Suppressor macrophage (primary cell): ENCODE measurements around the gene PDGFC.
"Not testable (repeated sequence)": the region's sequence is repeated elsewhere in the genome, so short reads cannot be mapped to it uniquely, and the experiment has no call there.

ENCODE experiments used
- DNase-seq, 4 experiments: peaks; one replicate each; pipeline ENCODE4 v3.0.0-alpha.2; 2020 to 2022

The PDGFC gene

GRCh38 chr4:156896527-156896926, 75.1 kb downstream of the PDGFC start:
- DNase-seq = no peak

GRCh38 chr4:156894234-156894633, 77.4 kb downstream of the PDGFC start:
- DNase-seq = no peak

GRCh38 chr4:156892805-156893204, 78.8 kb downstream of the PDGFC start:
- peak in 2 of 4 experiments; percentile 44 for DNase-seq

GRCh38 chr4:156889616-156890594, 81.7 kb downstream of the PDGFC start:
- peak in 3 of 4 experiments; percentile 38 to 56 (median 40) for DNase-seq

- peak in 2 of 4 experiments; percentile 22 to 23 for DNase-seq
These were observed 82.8 kb downstream of the PDGFC start for GRCh38 chr4:156888762-156889161.

GRCh38 chr4:156886481-156886880, 85.1 kb downstream of the PDGFC start:
- DNase-seq = peak; percentile 23 to 73 (median 44)

GRCh38 chr4:156885374-156885773, 86.2 kb downstream of the PDGFC start:
- no peak for DNase-seq

DNA sequence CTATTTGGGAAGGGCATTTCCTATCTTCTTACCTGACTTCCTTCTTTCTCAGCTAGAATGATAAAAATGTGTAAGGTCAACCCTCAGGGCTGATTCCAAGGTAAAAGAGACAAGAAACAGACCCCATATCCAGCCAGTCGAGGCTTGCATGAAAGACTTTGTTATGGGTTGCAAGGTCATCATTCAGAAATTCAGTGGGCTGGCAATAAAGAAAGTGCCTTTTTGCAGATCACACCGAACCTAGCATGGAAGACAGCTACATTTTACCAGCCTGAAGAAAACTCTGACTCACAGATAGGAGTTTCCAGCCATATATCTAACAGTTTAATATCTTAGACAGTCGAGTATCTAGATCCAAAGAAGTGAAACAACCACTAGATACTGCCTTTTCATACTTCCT, 87.4 kb downstream of the PDGFC start:
- DNase-seq = no peak

DNA sequence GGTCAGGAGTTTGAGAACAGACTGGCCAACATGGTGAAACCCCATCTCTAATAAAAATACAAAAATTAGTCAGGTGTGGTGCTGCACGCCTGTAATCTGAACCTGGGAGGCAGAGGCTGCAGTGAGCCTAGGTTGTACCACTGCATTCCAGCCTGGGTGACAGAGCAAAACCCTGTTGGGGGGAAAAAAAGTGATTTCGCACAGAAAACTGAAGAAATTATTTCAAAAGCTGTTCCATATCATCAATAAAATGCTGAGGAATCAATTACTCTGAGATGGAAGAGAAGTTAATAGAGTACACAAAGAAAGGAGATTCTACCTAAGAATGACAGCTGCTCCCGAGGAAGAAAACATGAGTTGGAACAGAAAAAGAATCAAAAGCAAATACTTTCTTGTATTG, 95.9 kb downstream of the PDGFC start:
- DNase-seq = no peak

DNA sequence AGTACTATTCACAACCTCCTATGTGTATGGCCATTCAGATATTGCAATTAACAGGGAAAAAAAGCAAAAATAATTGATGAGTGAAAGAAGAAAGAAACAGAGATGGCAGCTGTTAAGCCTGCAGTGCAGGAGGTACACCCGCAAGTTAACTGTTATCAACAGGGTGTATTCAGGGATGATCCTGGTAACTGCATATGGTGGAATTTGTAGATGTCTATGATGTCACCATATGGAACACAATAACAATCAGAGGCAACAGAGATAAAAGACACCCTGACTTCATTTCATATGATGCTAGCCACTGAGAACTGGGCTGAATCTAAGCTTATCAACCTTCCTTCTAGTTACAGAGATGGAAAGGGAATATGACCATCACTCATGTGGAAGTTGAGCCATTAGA, 96.5 kb downstream of the PDGFC start:
- no peak for DNase-seq

GRCh38 chr4:156873799-156874198, 97.8 kb downstream of the PDGFC start:
- DNase-seq = no peak

- DNase-seq = no peak
These were observed 100.7 kb downstream of the PDGFC start for GRCh38 chr4:156870861-156871260.

DNA sequence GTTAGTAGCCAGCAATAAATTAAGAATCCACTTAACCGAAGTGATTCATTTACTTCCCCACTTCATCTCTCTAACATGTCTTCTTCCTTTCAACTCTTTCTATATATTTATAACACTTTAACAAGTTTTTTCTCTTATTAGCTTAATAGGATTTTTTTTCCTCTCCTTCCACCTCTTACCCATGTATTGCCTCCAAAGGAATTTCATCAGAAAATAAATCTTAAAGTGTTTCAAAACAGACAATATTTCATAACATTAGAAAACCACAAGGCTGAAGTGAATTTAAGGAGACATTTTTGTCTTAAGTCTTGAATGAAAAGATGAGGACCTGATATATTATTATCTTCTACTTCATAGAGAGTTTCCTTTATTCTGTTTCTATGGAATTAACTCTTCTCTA, 101.5 kb downstream of the PDGFC start:
- peak in 2 of 4 experiments; percentile 43 to 57 for DNase-seq

DNA sequence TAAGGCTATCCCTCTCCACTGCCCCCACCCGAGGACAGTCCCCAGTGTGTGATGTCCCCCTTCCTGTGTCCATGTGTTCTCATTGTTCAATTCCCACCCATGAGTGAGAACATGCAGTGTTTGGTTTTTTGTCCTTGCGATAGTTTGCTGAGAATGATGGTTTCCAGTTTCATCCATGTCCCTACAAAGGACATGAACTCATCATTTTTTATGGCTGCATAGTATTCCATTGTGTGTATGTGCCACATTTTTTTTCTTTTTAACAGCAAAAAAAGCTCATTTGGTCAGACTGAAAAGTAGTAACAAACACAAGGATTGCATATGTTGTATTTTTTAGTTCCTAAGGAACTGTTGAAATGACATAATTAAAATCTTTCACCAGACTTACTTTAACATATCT, 105.5 kb downstream of the PDGFC start:
- DNase-seq = not testable (repeated sequence)

- DNase-seq = no peak
These were observed 106.1 kb downstream of the PDGFC start for GRCh38 chr4:156865451-156865850.

DNA sequence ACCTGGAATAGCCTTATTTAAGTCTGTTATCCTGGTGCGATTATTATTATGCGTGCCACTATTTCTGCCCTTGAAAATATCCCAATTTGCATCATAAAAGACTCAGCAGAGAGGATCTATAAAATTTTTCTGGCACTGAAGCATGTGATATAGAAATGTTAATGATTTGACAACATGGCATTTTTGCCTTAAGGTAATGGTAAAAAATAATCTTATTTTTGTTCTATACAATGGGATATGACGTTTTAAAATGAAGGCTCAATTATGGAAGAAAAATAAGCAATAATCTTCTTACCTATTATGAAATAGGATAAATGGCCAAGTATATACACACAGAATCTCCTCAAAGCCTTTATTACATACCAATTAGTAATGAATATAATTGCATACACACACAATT, 113.5 kb downstream of the PDGFC start:
- DNase-seq = no peak

GRCh38 chr4:156838761-156839160, 132.8 kb downstream of the PDGFC start:
- peak in 1 of 4 experiments; percentile 6 for DNase-seq

GRCh38 chr4:156837625-156838345, 133.8 kb downstream of the PDGFC start:
- DNase-seq = no peak

GRCh38 chr4:156832886-156833285, 138.7 kb downstream of the PDGFC start:
- DNase-seq = no peak

DNA sequence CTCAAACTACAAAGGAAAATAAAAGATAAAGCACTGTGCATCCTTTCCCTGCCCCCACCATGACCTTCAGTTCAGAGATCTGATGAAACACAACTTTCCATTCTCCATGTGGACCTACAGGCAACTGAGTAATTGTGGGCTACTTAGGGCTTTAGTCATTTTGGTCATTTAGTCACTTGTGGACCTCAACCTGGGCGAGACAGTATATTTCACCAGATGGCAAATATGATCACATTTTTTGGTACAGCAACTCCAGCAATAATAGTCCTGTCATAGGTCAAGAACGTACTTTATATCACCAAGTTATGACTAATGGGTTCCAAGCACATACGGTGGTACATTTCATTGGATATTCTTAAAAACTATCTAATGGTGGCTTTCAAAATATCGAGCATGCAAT, 141.2 kb downstream of the PDGFC start:
- peak in 1 of 4 experiments; percentile 4 for DNase-seq

DNA sequence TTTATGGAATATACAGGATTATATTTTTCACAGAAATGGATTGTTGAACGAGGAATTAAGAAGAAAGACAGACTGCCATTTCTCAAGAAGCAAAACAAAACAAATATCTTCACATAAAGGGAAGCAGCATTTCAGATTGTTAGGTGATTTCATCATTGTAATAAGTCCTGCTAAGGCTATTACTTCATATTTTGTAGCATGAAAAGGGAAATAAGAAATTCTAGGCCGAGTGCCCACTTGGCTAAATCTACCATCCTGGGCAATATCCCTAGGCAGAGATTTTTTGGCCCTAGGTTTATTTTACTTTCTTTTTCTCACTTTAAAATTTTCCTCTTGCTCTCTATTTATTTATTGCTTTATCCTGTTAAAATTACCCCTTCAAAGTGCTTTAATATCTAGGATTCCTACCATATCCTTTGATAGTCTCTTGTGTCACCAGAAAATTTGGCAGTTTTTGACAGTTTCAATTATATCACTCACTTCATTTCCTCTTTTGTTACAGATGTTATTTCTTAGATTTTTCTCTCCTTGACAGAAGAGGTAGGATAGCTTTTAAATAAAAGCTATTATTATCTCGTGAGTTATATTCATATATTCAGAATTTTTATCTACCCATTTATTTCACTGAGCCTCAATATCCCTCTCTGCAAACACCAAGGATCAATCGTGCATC, 142.3 kb downstream of the PDGFC start:
- peak; percentile 37 to 87 (median 72) for DNase-seq

GRCh38 chr4:156827519-156827918, 144.1 kb downstream of the PDGFC start:
- DNase-seq = peak in 1 of 4 experiments; percentile 7

DNA sequence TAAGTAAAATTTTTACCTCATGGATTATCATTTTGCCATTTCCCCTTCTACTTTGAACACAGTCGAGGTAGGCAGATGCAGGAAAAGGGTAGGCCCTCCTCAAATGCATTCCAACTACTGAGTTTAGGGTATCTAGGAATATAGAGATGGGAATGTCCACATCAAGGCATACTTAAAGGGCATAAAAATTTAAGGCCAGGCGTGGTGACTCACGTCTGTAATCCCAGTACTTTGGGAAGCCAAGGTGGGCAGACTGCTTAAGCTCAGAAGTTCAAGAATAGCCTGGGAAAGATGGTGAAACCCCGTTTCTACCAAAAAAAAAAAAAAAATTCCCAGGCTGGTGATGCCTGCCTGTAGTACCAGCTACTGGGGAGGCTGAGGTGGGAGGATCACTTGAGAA, 146.5 kb downstream of the PDGFC start:
- DNase-seq = no peak
